ENCODE results near the gene PIP5KL1.

PIP5KL1 gene

DNA sequence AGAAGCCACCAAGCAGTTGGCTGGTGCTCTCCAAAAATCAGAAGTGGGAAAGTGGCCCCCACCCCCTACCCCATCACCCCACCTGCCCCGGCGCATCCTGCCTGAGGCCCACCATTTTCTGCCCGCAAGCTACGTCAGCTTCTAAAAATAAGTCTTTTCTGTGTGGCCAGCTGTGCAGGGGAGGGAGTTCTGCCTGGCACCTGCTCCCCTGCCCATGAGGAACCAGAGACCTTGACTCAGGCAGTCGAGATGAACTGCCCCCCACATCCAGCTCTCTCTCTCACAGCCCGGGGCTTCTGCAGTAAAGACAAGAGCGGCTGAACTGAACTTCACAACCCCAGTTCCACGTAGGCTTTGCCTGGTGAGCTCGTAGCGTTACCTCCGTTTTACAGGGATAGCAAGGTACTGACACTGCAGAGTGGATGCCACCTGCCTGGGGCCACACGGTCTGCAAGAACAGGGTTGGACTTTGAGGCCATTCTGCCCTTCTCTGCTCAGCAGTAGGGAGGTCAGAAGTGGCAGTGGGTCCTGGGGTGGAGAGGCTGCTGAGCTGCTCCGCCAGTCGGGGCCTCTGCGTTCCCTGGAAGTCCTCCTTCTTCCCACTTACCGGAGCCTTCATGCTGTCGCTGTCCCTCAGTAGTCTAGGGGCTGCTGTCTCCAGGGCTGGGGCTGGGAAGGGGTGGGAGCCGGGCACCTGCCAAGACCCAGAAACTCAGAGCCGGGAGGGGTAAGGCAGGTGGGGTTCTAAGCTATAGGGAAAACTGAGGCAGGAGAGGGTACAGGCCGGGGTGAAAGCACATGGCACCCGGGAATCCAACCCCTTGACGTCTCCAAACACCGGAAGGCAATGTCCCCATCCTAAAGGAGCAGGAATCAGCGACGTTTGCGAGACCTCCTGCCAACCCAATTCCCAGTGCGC, 14.5 kb downstream of the PIP5KL1 start:
- no peak for DNase-seq (ENCODE audit: low read depth)

GRCh38 chr9:127915325-127915752, 15.2 kb downstream of the PIP5KL1 start:
- DNase-seq (ENCODE audit: low read depth), result no peak

DNA sequence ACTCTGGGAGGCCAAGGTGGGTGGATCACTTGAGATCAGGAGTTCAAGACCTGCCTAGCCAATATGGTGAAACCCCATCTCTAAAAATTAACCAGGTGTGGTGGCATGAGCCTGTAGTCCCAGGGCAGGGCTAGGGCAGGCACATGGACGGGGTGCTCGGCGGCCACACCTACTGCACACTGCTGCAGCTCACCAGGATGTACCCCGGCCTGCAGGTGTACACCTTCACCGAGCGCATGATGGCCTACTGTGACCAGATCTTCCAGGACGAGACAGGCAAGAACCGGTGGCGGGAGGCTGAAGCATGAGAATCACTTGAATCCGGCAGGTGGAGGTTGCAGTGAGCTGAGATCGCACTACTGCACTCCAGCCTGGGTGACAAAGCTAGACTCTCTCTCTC, 16.9 kb downstream of the PIP5KL1 start:
- DNase-seq (ENCODE audit: low read depth), result no peak

- DNase-seq (ENCODE audit: low read depth), result no peak
Observed at GRCh38 chr9:127912882-127913281, 17.7 kb downstream of the PIP5KL1 start.

DNA sequence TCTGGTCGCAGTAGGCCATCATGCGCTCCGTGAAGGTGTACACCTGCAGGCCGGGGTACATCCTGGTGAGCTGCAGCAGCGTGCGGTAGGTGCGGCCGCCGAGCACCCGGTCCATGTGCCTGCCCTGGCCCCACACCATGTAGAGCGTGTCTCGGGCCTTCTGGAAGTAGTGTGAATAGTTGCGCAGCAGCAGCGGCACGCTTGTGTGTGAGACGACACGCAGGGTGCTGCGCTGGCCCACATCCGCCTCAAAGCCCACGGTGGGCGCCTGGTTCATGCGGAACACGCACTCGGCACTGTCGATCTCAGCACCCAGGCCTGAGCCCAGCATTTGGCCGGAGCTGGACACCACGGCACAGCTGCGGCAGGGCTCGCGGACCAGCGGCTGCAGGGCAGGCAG, 18.3 kb downstream of the PIP5KL1 start:
- DNase-seq (ENCODE audit: low read depth), result no peak

DNA sequence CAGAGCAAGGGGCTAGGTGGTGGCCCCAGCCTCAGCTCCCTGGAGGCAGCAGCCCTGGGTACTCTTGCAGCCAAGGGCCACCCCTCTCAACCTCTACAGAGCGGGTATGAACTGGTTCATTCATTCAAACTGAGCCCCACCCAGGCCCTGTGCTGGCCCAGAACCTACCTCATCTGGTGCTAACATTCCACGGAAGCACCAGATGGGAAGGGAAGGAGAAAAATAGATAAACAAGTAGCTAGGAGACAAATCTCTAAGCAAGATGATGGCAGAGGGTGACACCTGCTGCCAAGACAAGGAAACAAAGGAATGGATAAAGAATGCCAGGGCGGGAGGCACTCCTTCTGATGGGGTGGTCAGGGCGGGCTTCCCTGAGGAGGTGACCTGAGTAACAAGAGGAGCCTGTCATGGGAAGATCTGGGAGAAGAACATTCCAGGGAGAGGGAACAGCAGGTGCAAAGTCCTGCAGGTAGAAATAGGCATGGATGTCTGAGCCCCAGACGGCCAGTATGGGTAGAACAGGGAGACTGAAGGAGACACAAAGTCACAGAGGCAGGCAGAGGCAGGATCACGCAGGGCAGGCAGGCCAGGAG, 19.9 kb downstream of the PIP5KL1 start:
- DNase-seq (ENCODE audit: low read depth), result no peak

- no peak for DNase-seq (ENCODE audit: low read depth)
Observed at GRCh38 chr9:127909839-127910273, 20.7 kb downstream of the PIP5KL1 start.

GRCh38 chr9:127908660-127908926, 22.0 kb downstream of the PIP5KL1 start:
- DNase-seq (ENCODE audit: low read depth), result no peak

- DNase-seq (ENCODE audit: low read depth), result no peak
Observed at GRCh38 chr9:127907867-127908659, 22.5 kb downstream of the PIP5KL1 start.

GRCh38 chr9:127905788-127906191, 24.8 kb downstream of the PIP5KL1 start:
- peak; percentile 59 for DNase-seq (ENCODE audit: low read depth)

DNA sequence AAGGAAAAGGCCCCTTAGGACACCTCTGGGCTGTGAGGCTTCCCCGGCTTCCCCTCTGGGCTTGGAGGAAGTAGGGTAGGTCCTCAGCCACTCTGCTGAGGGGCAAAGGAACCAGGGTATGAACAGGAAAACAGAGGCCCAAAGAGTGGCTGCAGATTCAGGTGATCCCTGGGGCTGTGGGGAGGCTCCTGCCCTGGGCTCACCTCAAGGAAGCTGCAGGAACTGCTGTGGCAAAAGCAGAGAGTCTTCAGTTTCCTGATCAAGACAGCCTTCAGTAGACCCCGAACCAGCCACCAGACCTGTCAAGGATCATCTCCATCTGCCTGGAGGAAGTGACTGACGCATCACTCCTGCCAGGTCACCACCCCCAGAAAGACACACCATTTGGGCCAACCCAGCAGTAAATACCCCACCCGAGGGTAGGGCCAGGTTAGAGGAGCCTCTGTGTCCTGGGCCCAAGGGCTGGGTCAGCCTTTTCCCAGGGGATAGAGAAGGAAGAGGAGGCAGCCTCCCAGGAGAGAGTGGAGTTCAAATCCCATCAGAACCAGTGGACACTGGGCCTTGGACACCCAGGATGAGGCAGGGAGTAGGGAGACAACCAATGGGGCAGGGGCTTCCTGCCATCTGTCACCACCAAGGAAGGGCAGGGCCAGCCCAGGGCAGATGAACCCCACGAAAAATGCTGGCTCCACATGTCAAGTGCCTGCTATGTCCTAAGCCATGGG, 25.4 kb downstream of the PIP5KL1 start:
- DNase-seq (ENCODE audit: low read depth), result peak; percentile 52

DNA sequence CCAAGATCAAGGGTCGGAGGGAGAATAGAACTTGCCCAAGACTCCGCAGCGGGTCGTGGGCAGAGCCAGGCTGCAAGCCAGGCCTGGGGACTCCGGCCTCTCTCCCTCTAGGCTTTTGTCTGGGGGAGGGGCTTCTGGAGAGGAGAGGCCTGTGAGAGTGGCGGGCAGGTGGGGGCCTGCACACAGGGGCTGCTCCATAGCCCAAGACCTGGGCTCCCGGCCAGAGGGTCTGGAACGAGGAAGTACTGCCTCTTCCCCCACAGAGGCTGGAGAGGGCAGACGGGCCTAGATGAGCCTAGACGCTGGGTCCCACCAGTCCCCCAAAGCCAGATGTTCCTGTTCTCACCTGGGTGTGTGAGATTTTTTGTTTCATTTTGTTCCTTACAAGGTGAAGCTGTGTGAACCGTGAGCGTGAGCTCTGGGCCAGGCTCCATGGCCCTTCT, 26.0 kb downstream of the PIP5KL1 start:
- DNase-seq (ENCODE audit: low read depth), result no peak

- peak; percentile 41 for DNase-seq (ENCODE audit: low read depth)
Observed at GRCh38 chr9:127903557-127904475, 26.8 kb downstream of the PIP5KL1 start.

- DNase-seq (ENCODE audit: low read depth), result peak; percentile 47
Observed at GRCh38 chr9:127899128-127899943, 31.2 kb downstream of the PIP5KL1 start, which contains the start of gene ST6GALNAC6. ST6GALNAC6 (minus strand) TSS chr9:127899603; CDS start chr9:127897981, 1,622 bp downstream.

DNA sequence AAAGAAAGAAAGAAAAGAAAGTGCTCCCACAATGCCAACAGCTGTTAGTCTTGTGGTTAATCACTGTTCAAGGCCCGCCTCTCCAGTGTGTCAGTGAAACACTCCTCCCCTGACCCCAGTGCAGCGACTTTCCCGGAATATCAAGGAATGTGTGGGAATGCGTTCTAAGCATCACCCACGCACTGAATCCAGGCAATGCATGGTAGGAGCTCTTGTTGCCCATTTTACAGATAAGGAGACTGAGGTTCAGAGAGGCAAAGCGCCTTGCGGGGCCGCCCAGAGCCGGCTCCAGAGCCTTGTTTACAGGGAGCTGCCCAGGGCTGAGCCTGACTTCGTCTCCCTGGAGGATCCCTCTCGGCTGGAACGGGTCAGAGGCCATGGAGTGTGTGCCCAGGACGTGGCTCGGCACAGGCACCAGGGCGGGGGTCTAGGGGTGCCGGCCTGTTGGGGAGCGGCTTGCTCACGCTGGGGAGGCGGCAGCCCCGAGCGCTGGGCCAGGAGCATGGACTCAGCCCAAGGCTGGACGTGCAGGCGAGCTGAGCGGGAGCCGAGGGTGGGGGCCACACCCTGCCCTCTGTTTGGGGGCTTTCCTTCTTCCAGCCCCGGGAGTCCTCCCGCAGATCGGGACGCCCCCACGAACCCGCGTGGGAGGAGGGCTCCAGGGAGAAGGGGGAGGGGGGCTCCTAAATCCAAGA, 32.0 kb downstream of the PIP5KL1 start:
- no peak for DNase-seq (ENCODE audit: low read depth)

DNA sequence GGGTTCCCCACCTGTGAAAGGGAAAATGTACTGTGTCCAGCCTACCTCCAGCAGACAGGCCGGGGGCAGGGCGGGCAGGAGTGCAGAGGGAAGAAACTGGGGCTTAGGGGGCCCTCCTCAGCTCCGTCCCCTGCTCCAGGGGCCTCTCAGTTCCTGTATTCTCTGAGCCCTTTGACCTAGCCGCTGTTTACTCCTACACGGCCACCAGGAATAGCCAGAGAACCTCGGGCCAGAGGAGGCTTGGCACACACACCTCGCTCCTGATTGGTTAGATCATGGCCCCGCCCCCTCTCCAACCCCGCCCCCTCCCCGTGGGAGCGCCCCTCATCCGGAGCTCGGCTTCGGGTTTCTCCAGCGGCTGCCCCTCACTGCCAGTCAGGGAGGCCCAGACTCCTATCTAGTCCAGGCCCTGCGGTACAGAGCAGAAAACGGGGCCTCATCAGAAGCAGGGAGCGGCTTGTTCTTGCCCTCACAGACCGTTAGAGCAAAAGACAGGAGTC, 33.3 kb downstream of the PIP5KL1 start:
- DNase-seq (ENCODE audit: low read depth), result no peak

- no peak for DNase-seq (ENCODE audit: low read depth)
Observed at GRCh38 chr9:127896395-127897192, 34.0 kb downstream of the PIP5KL1 start.

GRCh38 chr9:127895811-127896210, 34.8 kb downstream of the PIP5KL1 start:
- DNase-seq (ENCODE audit: low read depth), result no peak

Data from activated gamma-delta T cell treated with anti-CD3 and anti-CD28 coated beads, Interleukin-2, amount 50 U/mL, for 16 hours (primary cell).